ENCODE data around the gene CSF3.

Gene CSF3

DNA sequence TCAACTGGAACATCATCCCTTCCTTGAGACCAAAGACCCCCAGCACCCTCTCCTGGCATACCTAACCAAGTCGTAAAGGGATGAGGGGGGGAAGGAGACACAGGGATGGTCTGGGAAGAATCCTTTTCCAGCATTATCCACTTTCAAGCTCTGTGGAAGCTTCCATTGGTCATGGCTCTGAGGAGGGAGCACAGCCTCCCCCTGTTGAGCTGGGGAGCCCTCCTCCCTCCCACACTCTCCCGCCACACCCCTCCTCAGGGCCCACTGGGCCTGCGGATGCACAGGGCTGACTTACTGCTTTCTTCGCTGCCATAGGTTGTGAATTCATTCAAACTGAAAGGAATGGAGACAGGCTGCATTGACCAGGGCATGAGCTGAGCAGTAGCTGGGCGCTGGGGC is 12.4 kb downstream of the CSF3 start:
- no peak overlapping the region for H3K23ac ChIP-seq (ENCODE audit: low read length)
- no peaks in the 10 kb centered on the region for H3K79me1 ChIP-seq (ENCODE audit: low read length)
- H3K9ac ChIP-seq (ENCODE audit: low read length) = no peak overlapping the region
- H3K4me1 ChIP-seq (ENCODE audit: control insufficient read depth, low read depth, low read length) = no peaks in the 10 kb centered on the region
- no peak overlapping the region for H3K27ac ChIP-seq (ENCODE audit: low read depth, low read length)
- no peak overlapping the region for H3K18ac ChIP-seq (ENCODE audit: low read length)
- no peak overlapping the region for H2BK5ac ChIP-seq (ENCODE audit: low read length)
- DNase-seq = no peak
- H3K36me3 ChIP-seq (ENCODE audit: control insufficient read depth, insufficient read depth, low read length) = peaks cover 19% of the 10 kb centered on the region
- H2BK120ac ChIP-seq (ENCODE audit: low read depth, low read length) = no peak overlapping the region
- no peak overlapping the region for H3K4me3 ChIP-seq (ENCODE audit: low read length)
- no peak overlapping the region for H3K56ac ChIP-seq (ENCODE audit: low read length)
- H4K5ac ChIP-seq (ENCODE audit: low read length) = no peak overlapping the region
- H2AK5ac ChIP-seq (ENCODE audit: low read length) = no peak overlapping the region
- H3K4ac ChIP-seq (ENCODE audit: low read depth, low read length) = no peak overlapping the region
- H3K4me2 ChIP-seq (ENCODE audit: low read length) = no peak overlapping the region
- H3K79me2 ChIP-seq (ENCODE audit: control insufficient read depth, insufficient read depth, low read length) = no peaks in the 10 kb centered on the region
- no peak overlapping the region for H4K8ac ChIP-seq (ENCODE audit: low read depth, low read length)
- WGBS (ENCODE audit: extremely low coverage, insufficient coverage, low lambda C conversion rate) = no CpG with 5 or more reads among the region's 5 CpGs
- no peaks in the 10 kb centered on the region for H3K27me3 ChIP-seq (ENCODE audit: insufficient read depth, low read length, poor library complexity)
- H2BK15ac ChIP-seq (replicated peaks; ENCODE audit: low read depth) = no peak overlapping the region

DNA sequence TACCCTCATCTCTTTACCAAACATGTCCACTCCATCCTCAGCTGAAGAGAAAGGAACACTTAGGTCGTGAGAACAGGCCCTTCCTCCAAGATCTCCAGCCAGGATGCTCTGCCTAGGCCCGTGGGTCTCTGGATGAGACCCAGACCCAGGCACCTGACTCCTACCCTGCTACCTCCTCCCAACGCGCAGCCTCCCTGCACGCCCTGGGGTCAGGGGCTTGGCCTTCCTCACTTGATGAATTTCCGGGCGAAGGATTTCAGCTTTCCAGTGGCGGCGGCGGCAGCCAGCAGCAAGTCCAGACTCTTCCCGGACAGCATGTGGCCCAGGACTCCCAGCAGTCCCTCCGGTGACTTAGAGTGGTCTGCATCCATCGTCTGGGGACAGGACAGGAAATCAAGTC is 13.4 kb downstream of the CSF3 start:
- no peaks in the 10 kb centered on the region for H3K27me3 ChIP-seq (ENCODE audit: insufficient read depth, low read length, poor library complexity)
- H3K18ac ChIP-seq (ENCODE audit: low read length) = no peak overlapping the region
- peaks cover 17% of the 10 kb centered on the region for H3K36me3 ChIP-seq (ENCODE audit: control insufficient read depth, insufficient read depth, low read length)
- no peak overlapping the region for H4K5ac ChIP-seq (ENCODE audit: low read length)
- no peak overlapping the region for H3K56ac ChIP-seq (ENCODE audit: low read length)
- no peaks in the 10 kb centered on the region for H3K79me2 ChIP-seq (ENCODE audit: control insufficient read depth, insufficient read depth, low read length)
- no peak overlapping the region for H3K4ac ChIP-seq (ENCODE audit: low read depth, low read length)
- H3K23ac ChIP-seq (ENCODE audit: low read length) = no peak overlapping the region
- no peak for DNase-seq
- no peak overlapping the region for H2BK5ac ChIP-seq (ENCODE audit: low read length)
- no peak overlapping the region for H2BK120ac ChIP-seq (ENCODE audit: low read depth, low read length)
- no CpG with 5 or more reads among the region's 13 CpGs for WGBS (ENCODE audit: extremely low coverage, insufficient coverage, low lambda C conversion rate)
- H3K4me1 ChIP-seq (ENCODE audit: control insufficient read depth, low read depth, low read length) = no peaks in the 10 kb centered on the region
- H3K27ac ChIP-seq (ENCODE audit: low read depth, low read length) = no peak overlapping the region
- H2AK5ac ChIP-seq (ENCODE audit: low read length) = no peak overlapping the region
- H4K8ac ChIP-seq (ENCODE audit: low read depth, low read length) = no peak overlapping the region
- H3K4me2 ChIP-seq (ENCODE audit: low read length) = no peak overlapping the region
- no peak overlapping the region for H3K9ac ChIP-seq (ENCODE audit: low read length)
- H3K4me3 ChIP-seq (ENCODE audit: low read length) = no peak overlapping the region
- no peaks in the 10 kb centered on the region for H3K79me1 ChIP-seq (ENCODE audit: low read length)
- H2BK15ac ChIP-seq (replicated peaks; ENCODE audit: low read depth) = no peak overlapping the region

DNA sequence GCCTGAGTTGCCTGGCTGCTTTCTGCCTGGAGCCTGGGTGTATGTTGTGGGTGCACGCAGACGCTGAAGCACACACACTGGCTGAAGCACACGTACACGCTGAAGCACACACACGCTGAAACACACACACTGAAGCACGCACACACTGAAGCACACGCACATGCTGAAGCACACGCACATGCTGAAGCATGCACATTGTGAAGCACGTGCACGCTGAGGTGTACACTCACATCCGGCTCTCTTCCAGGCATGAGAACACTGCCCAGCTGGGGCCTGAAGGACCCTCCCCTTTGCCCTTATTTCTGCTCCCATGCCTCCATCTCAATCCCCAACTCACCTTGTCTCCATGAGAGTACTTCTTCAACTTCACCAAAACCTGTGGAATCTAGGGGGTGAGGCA is 16.5 kb downstream of the CSF3 start:
- H4K5ac ChIP-seq (ENCODE audit: low read length) = no peak overlapping the region
- no peak overlapping the region for H3K18ac ChIP-seq (ENCODE audit: low read length)
- no peak overlapping the region for H2BK120ac ChIP-seq (ENCODE audit: low read depth, low read length)
- no peak overlapping the region for H4K8ac ChIP-seq (ENCODE audit: low read depth, low read length)
- no peak overlapping the region for H3K4ac ChIP-seq (ENCODE audit: low read depth, low read length)
- no peak overlapping the region for H2AK5ac ChIP-seq (ENCODE audit: low read length)
- H3K9ac ChIP-seq (ENCODE audit: low read length) = no peak overlapping the region
- no peak for DNase-seq
- no CpG with 5 or more reads among the region's 11 CpGs for WGBS (ENCODE audit: extremely low coverage, insufficient coverage, low lambda C conversion rate)
- H3K79me2 ChIP-seq (ENCODE audit: control insufficient read depth, insufficient read depth, low read length) = no peaks in the 10 kb centered on the region
- H3K79me1 ChIP-seq (ENCODE audit: low read length) = no peaks in the 10 kb centered on the region
- H3K36me3 ChIP-seq (ENCODE audit: control insufficient read depth, insufficient read depth, low read length) = peaks cover 15% of the 10 kb centered on the region
- H3K4me3 ChIP-seq (ENCODE audit: low read length) = no peak overlapping the region
- no peak overlapping the region for H3K4me2 ChIP-seq (ENCODE audit: low read length)
- H2BK5ac ChIP-seq (ENCODE audit: low read length) = no peak overlapping the region
- no peak overlapping the region for H3K23ac ChIP-seq (ENCODE audit: low read length)
- H3K27ac ChIP-seq (ENCODE audit: low read depth, low read length) = no peak overlapping the region
- no peaks in the 10 kb centered on the region for H3K4me1 ChIP-seq (ENCODE audit: control insufficient read depth, low read depth, low read length)
- H3K27me3 ChIP-seq (ENCODE audit: insufficient read depth, low read length, poor library complexity) = no peaks in the 10 kb centered on the region
- no peak overlapping the region for H2BK15ac ChIP-seq (replicated peaks; ENCODE audit: low read depth)
- H3K56ac ChIP-seq (ENCODE audit: low read length) = no peak overlapping the region

DNA sequence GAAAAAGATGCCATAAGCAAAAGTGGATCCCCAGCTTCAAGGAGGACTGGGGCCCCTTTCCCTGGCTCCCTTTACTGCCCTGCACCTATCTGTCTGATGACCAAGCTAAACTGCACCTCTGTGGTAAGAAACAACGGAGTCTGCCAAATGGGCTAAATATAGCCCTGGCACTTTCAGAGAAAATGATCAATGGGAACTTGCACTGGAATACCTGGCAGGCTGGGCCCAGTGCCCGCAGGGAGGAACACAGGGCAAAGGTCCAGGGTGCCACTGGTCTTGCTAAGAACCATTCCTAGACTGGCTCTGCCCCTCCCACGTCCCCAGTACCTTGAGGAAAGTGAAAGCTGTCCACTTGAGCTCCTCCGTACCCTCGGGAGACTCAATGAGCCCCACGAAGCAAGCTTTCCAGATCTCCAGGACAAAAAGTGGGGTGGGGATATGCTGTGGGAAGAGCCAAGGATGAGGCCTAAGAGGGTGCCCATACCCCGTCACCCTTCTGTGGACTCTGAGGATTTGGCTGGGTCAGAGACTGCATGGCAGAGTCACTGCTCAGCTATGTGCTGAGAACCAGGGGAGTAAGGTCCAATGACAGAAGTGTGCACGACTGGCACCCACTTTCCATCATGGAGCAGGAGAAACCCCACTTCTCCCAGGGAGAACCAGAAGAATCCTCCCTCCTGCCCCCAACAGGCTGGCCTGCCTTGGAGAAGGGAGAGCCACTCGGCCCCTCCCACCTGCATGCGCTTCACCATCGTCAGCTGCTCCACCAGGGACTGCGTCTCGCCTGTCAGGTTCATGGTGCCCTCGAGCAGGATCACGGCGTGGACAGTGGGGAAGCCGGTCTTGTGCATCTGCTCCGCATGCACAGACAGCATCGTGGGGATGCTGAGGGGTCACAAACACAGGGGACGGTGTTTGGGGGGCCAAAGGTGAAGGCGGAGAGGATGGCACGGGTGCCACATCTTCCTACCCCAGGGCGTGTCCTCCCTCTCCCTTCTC is 17.4 kb downstream of the CSF3 start:
- no peaks in the 10 kb centered on the region for H3K79me2 ChIP-seq (ENCODE audit: control insufficient read depth, insufficient read depth, low read length)
- H3K4me2 ChIP-seq (ENCODE audit: low read length) = no peak overlapping the region
- peaks cover 15% of the 10 kb centered on the region for H3K36me3 ChIP-seq (ENCODE audit: control insufficient read depth, insufficient read depth, low read length)
- H4K8ac ChIP-seq (ENCODE audit: low read depth, low read length) = no peak overlapping the region
- no peak overlapping the region for H4K5ac ChIP-seq (ENCODE audit: low read length)
- no peak overlapping the region for H3K4me3 ChIP-seq (ENCODE audit: low read length)
- H3K27me3 ChIP-seq (ENCODE audit: insufficient read depth, low read length, poor library complexity) = no peaks in the 10 kb centered on the region
- H2AK5ac ChIP-seq (ENCODE audit: low read length) = no peak overlapping the region
- H3K27ac ChIP-seq (ENCODE audit: low read depth, low read length) = no peak overlapping the region
- H3K23ac ChIP-seq (ENCODE audit: low read length) = no peak overlapping the region
- no peak overlapping the region for H3K9ac ChIP-seq (ENCODE audit: low read length)
- H3K4ac ChIP-seq (ENCODE audit: low read depth, low read length) = no peak overlapping the region
- no CpG with 5 or more reads among the region's 23 CpGs for WGBS (ENCODE audit: extremely low coverage, insufficient coverage, low lambda C conversion rate)
- no peak overlapping the region for H3K56ac ChIP-seq (ENCODE audit: low read length)
- H3K18ac ChIP-seq (ENCODE audit: low read length) = no peak overlapping the region
- H2BK120ac ChIP-seq (ENCODE audit: low read depth, low read length) = no peak overlapping the region
- no peak overlapping the region for H2BK5ac ChIP-seq (ENCODE audit: low read length)
- H3K79me1 ChIP-seq (ENCODE audit: low read length) = no peaks in the 10 kb centered on the region
- no peak for DNase-seq
- H3K4me1 ChIP-seq (ENCODE audit: control insufficient read depth, low read depth, low read length) = no peaks in the 10 kb centered on the region
- H2BK15ac ChIP-seq (replicated peaks; ENCODE audit: low read depth) = no peak overlapping the region

DNA sequence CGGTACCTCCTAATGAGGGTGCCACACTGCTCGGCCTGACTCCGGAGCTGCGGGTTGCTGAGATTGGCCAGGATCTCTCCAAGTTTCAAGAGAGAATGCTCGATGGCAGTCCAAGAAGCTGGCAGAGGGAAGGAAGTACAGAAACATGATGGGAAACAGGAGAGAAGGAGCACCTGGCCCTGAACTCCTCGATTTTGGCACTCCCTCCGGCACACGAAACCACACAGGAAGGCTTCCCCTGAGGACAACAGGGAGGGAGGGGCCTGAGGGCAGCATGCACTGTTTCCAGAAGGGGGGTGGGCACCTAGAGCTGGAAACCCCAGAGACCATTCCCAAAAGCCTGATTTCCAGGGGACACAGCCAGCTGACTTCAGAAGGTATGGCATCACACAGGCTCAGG is 18.1 kb downstream of the CSF3 start:
- no peak overlapping the region for H3K27ac ChIP-seq (ENCODE audit: low read depth, low read length)
- H2BK15ac ChIP-seq (replicated peaks; ENCODE audit: low read depth) = no peak overlapping the region
- no CpG with 5 or more reads among the region's 8 CpGs for WGBS (ENCODE audit: extremely low coverage, insufficient coverage, low lambda C conversion rate)
- H3K79me1 ChIP-seq (ENCODE audit: low read length) = no peaks in the 10 kb centered on the region
- H3K79me2 ChIP-seq (ENCODE audit: control insufficient read depth, insufficient read depth, low read length) = no peaks in the 10 kb centered on the region
- no peak overlapping the region for H3K4ac ChIP-seq (ENCODE audit: low read depth, low read length)
- no peak overlapping the region for H3K18ac ChIP-seq (ENCODE audit: low read length)
- peaks cover 15% of the 10 kb centered on the region for H3K36me3 ChIP-seq (ENCODE audit: control insufficient read depth, insufficient read depth, low read length)
- no peak overlapping the region for H2AK5ac ChIP-seq (ENCODE audit: low read length)
- no peak overlapping the region for H3K23ac ChIP-seq (ENCODE audit: low read length)
- no peak overlapping the region for H2BK5ac ChIP-seq (ENCODE audit: low read length)
- no peak overlapping the region for H3K9ac ChIP-seq (ENCODE audit: low read length)
- H3K4me2 ChIP-seq (ENCODE audit: low read length) = no peak overlapping the region
- no peak overlapping the region for H2BK120ac ChIP-seq (ENCODE audit: low read depth, low read length)
- no peak overlapping the region for H4K8ac ChIP-seq (ENCODE audit: low read depth, low read length)
- H3K4me3 ChIP-seq (ENCODE audit: low read length) = no peak overlapping the region
- no peak overlapping the region for H4K5ac ChIP-seq (ENCODE audit: low read length)
- no peaks in the 10 kb centered on the region for H3K4me1 ChIP-seq (ENCODE audit: control insufficient read depth, low read depth, low read length)
- no peaks in the 10 kb centered on the region for H3K27me3 ChIP-seq (ENCODE audit: insufficient read depth, low read length, poor library complexity)
- no peak for DNase-seq
- no peak overlapping the region for H3K56ac ChIP-seq (ENCODE audit: low read length)

Measured in mesendoderm (in vitro differentiated cells).